GM19043 (cell line): ENCODE data around the gene F3.
A peak's percentile ranks its signal among the peaks of the same experiment; 100 is the strongest.

Source experiments
- ATAC-seq: cut with Tn5 transposase; IDR thresholded peaks from one replicate; pipeline ENCODE4 v1.9.1; 2021; ENCODE audit warnings: low read depth; ENCODE audit not compliant: unreplicated experiment

Gene F3

GRCh38 chr1:94528826-94529225 is 12.7 kb downstream of the F3 start:
- ATAC-seq, result no peak

- no peak for ATAC-seq
These were observed 13.3 kb downstream of the F3 start for GRCh38 chr1:94528299-94528698.

GRCh38 chr1:94527447-94528031 is 14.0 kb downstream of the F3 start:
- ATAC-seq, result no peak

GRCh38 chr1:94526152-94526980 is 15.2 kb downstream of the F3 start:
- ATAC-seq, result no peak

GRCh38 chr1:94524531-94524930 is 17.0 kb downstream of the F3 start:
- ATAC-seq, result no peak

GRCh38 chr1:94522304-94522703 is 19.3 kb downstream of the F3 start:
- ATAC-seq, result no peak

- ATAC-seq, result no peak
These were observed 22.2 kb downstream of the F3 start for GRCh38 chr1:94519351-94519750.

- no peak for ATAC-seq
These were observed 26.1 kb downstream of the F3 start for GRCh38 chr1:94515296-94515947.

- peak; percentile 49 for ATAC-seq
These were observed 27.3 kb downstream of the F3 start for GRCh38 chr1:94514095-94514727.

- ATAC-seq, result no peak
These were observed 28.7 kb downstream of the F3 start for GRCh38 chr1:94512816-94513215.

- no peak for ATAC-seq
These were observed 37.0 kb downstream of the F3 start for GRCh38 chr1:94504601-94505000.

- ATAC-seq, result no peak
These were observed 38.4 kb downstream of the F3 start for GRCh38 chr1:94503153-94503552.

GRCh38 chr1:94501935-94502334 is 39.6 kb downstream of the F3 start:
- no peak for ATAC-seq

- no peak for ATAC-seq
These were observed 40.1 kb downstream of the F3 start for GRCh38 chr1:94501426-94501825.

- no peak for ATAC-seq
These were observed 45.3 kb downstream of the F3 start for GRCh38 chr1:94496076-94496755.

GRCh38 chr1:94490556-94490955 is 51.0 kb downstream of the F3 start:
- no peak for ATAC-seq

GRCh38 chr1:94486990-94487389 is 54.6 kb downstream of the F3 start:
- no peak for ATAC-seq

- peak; percentile 94 for ATAC-seq
These were observed 60.1 kb downstream of the F3 start for GRCh38 chr1:94481473-94481933.

GRCh38 chr1:94479682-94480081 is 61.9 kb downstream of the F3 start:
- ATAC-seq, result no peak
